IPS-20b (cell line): ENCODE measurements around the gene SH2B2.

ENCODE experiments used
- H3K27ac ChIP-seq: one replicate; pipeline ENCODE4 v1.5.1; 2013; ENCODE audit warnings: low read length
- H3K27me3 ChIP-seq: 2 replicates; pipeline ENCODE4 v1.6.1; 2013; ENCODE audit warnings: mild to moderate bottlenecking, low read length, inconsistent platforms; ENCODE audit not compliant: insufficient read depth
- H3K36me3 ChIP-seq: 2 replicates; pipeline ENCODE4 v1.6.1; 2013; ENCODE audit warnings: low read depth, mild to moderate bottlenecking, inconsistent platforms, low read length, moderate library complexity; ENCODE audit not compliant: insufficient read depth
- H3K4me1 ChIP-seq: 2 replicates; pipeline ENCODE4 v1.6.1; 2013; ENCODE audit warnings: mild to moderate bottlenecking, control low read depth, inconsistent platforms, low read length, moderate library complexity; ENCODE audit not compliant: insufficient read depth
- H3K4me3 ChIP-seq: 2 replicates; pipeline ENCODE4 v1.5.1; 2013; ENCODE audit warnings: mild to moderate bottlenecking, low read length, inconsistent platforms
- H3K9ac ChIP-seq: 2 replicates; pipeline ENCODE4 v1.6.1; 2013; ENCODE audit warnings: low read depth, mild to moderate bottlenecking, inconsistent platforms, low read length, moderate library complexity
- H3K9me3 ChIP-seq: 2 replicates; pipeline ENCODE4 v1.6.1; 2013; ENCODE audit warnings: mild to moderate bottlenecking, low read depth, low read length, inconsistent platforms; ENCODE audit not compliant: insufficient read depth

Gene SH2B2

DNA sequence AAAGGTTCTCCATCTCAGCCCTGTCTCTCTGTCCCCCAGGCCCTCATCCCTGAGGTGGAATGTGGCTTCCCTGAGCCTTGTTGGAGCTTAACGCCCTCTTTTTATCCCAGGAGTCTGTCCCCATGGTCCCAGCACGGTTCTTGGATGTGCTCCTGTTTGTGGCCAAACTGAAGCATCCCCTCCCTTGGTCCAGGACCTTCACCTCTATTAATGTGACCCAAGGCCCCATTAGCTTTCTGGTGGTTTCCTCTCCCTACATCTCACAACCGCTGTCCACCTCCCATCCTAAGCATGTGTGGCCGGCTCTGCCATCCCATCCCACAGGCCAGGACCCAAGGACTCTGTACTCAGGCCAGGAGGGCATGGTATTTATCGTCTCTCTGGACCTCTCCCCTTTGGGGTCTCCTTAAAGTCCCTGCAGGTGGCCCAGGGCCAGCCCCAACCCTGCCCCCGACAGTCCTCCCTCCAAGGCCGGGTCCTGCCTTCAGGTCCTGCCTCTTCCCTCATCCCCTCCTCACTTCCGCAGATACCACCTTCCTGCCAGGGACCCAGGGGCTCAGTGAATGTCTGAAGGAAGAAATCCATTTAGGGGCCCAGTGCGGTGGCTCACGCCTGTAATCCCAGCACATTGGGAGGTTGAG is 15.4 kb upstream of the SH2B2 start:
- H3K9ac ChIP-seq = no peak overlapping the region
- no peak overlapping the region for H3K4me3 ChIP-seq
- H3K27ac ChIP-seq = no peak overlapping the region

DNA sequence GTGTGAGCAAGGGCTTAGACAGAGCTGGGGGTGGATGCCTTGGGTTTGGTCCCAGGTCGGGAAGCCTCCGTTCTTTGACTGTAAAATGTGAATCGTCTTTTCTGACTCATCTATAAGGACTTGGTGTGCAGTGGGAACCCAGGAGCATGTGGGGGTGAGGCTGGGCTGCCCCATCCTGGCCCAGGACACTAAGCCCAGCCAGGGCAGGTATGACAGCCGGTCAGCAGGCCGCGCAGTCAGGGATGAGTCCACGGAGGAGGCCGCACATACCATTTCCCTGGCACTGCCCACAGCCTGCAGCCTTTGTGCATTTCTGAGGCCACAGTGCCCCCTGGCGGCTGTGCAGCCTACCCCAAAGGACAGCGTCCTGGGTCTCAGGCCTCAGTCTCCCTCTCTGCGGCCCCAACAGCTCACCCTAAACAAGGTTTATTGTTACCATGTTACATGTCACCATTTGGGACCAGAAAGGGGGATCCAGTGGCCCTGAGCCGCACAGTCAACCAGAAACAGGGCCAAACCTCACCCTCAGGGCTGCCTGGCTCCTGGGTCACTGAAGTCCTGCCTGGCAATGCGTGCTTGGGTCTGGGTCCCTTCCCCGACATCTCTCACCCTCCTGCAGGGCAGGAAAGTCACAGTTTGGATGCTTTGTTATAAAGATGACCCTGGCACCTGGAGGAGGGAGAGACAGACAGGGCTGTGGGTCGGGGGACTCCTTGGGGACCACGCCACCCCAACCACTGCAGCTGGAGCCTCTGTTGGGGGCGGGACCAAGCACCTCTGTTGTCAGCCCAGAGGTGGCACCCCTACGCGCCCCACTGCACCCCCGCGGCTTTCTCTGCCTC is 14.4 kb upstream of the SH2B2 start:
- H3K9me3 ChIP-seq = no peaks in the 10 kb centered on the region
- H3K27ac ChIP-seq = no peak overlapping the region
- H3K36me3 ChIP-seq = no peaks in the 10 kb centered on the region
- no peak overlapping the region for H3K9ac ChIP-seq
- H3K27me3 ChIP-seq = no peaks in the 10 kb centered on the region
- H3K4me3 ChIP-seq = no peak overlapping the region
- H3K4me1 ChIP-seq = no peaks in the 10 kb centered on the region

More for the DNA sequence above, 15.4 kb upstream of the SH2B2 start:
- no peaks in the 10 kb centered on the region for H3K4me1 ChIP-seq
- no peaks in the 10 kb centered on the region for H3K27me3 ChIP-seq
- no peaks in the 10 kb centered on the region for H3K9me3 ChIP-seq
- no peaks in the 10 kb centered on the region for H3K36me3 ChIP-seq

GRCh38 chr7:102272917-102273748 is 13.5 kb upstream of the SH2B2 start:
- H3K9ac ChIP-seq = no peak overlapping the region
- no peaks in the 10 kb centered on the region for H3K9me3 ChIP-seq
- no peaks in the 10 kb centered on the region for H3K27me3 ChIP-seq
- H3K4me1 ChIP-seq = no peaks in the 10 kb centered on the region
- no peaks in the 10 kb centered on the region for H3K36me3 ChIP-seq
- H3K4me3 ChIP-seq = no peak overlapping the region
- H3K27ac ChIP-seq = no peak overlapping the region

GRCh38 chr7:102273749-102274712 is 12.6 kb upstream of the SH2B2 start:
- no peaks in the 10 kb centered on the region for H3K36me3 ChIP-seq
- no peak overlapping the region for H3K27ac ChIP-seq
- no peak overlapping the region for H3K4me3 ChIP-seq
- no peaks in the 10 kb centered on the region for H3K27me3 ChIP-seq
- H3K9ac ChIP-seq = no peak overlapping the region
- no peaks in the 10 kb centered on the region for H3K9me3 ChIP-seq
- H3K4me1 ChIP-seq = no peaks in the 10 kb centered on the region

DNA sequence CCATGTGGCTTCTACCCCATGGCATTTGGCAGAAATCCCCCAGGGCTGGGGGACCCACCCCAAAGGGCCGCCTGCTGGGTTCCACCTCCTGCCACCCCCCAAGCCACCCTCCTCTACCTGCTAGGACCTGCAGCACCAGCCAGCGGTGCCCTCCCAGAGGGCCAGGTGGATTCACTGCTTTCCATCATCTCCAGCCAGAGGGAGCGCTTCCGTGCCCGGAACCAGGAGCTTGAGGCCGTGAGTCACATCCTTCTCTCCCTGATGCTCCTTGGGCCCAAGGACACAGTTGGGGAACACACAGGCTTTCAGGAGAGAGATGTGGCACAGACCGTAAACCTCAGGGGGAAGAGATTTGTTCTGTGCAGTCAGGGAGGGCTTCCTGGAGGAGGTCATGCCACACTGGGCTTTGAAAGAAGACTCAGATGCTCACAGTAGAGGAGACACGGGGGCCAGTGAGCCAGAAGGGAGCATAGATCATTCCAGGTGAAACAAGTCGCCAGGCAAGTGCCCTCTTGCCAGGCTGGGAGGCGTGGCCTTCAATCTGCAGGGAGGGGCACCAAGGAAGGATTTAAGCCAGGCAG is 11.5 kb upstream of the SH2B2 start:
- Histone ChIP-seq H3K27me3 (no peaks in the 10 kb centered on the region), H3K27ac (no peak overlapping the region), H3K9ac (no peak overlapping the region), H3K9me3 (no peaks in the 10 kb centered on the region), H3K4me1 (no peaks in the 10 kb centered on the region; the same call in 1 of the 2 replicates), H3K36me3 (no peaks in the 10 kb centered on the region), H3K4me3 (no peak overlapping the region)

GRCh38 chr7:102277901-102278300 is 8.8 kb upstream of the SH2B2 start:
- Histone ChIP-seq H3K36me3 (no peaks in the 10 kb centered on the region), H3K27me3 (no peaks in the 10 kb centered on the region), H3K9ac (no peak overlapping the region), H3K9me3 (no peaks in the 10 kb centered on the region), H3K4me3 (no peak overlapping the region), H3K27ac (no peak overlapping the region), H3K4me1 (no peaks in the 10 kb centered on the region; the same call in 1 of the 2 replicates)

GRCh38 chr7:102279537-102280400 is 6.9 kb upstream of the SH2B2 start:
- Histone ChIP-seq H3K9me3 (no peaks in the 10 kb centered on the region), H3K27ac (no peak overlapping the region), H3K9ac (no peak overlapping the region), H3K36me3 (no peaks in the 10 kb centered on the region), H3K4me3 (no peak overlapping the region), H3K4me1 (no peaks in the 10 kb centered on the region; the same call in 1 of the 2 replicates), H3K27me3 (no peaks in the 10 kb centered on the region; the same call in 1 of the 2 replicates)

GRCh38 chr7:102280521-102280920 is 6.1 kb upstream of the SH2B2 start:
- Histone ChIP-seq H3K9ac (no peak overlapping the region), H3K36me3 (no peaks in the 10 kb centered on the region), H3K4me1 (no peaks in the 10 kb centered on the region; the same call in 1 of the 2 replicates), H3K27ac (no peak overlapping the region), H3K9me3 (no peaks in the 10 kb centered on the region), H3K27me3 (peaks cover 4% of the 10 kb centered on the region; the same call in 1 of the 2 replicates), H3K4me3 (no peak overlapping the region)

- Histone ChIP-seq H3K9ac (no peak overlapping the region), H3K4me1 (no peaks in the 10 kb centered on the region; the same call in 1 of the 2 replicates), H3K4me3 (no peak overlapping the region), H3K27ac (no peak overlapping the region), H3K27me3 (peaks cover 10% of the 10 kb centered on the region; the same call in 1 of the 2 replicates), H3K36me3 (no peaks in the 10 kb centered on the region), H3K9me3 (no peaks in the 10 kb centered on the region)
Measured at GRCh38 chr7:102281785-102282184, 4.9 kb upstream of the SH2B2 start.
